ENCODE results near the gene HOXB9. TPM values are rescaled to one million over a fixed set of nuclear protein-coding genes. Genes with fewer than 3 reads are reported as not detected.

HOXB9 gene
- total and polyA plus RNA-seq, 2 experiments from 2014 or later, result not detected

- TF ChIP-seq CTCF (IDR thresholded peaks at IDR 0.05; ENCODE audit: low read depth, low read length), result no peak
- peaks cover 100% of the 10 kb centered on the region for H3K27me3 ChIP-seq
- no peak overlapping the region for H3K27ac ChIP-seq
- no peaks in the 10 kb centered on the region for H3K36me3 ChIP-seq
- DNase-seq (ENCODE audit: low read depth in 1 of 2, low spot score in 1 of 2), result no peak
- no peaks in the 10 kb centered on the region for H3K9me3 ChIP-seq (ENCODE audit: low read depth)
- peaks cover 6% of the 10 kb centered on the region for H3K4me1 ChIP-seq (ENCODE audit: low read depth)
- no peak overlapping the region for H3K4me3 ChIP-seq
These were observed 1.7 kb upstream of the HOXB9 start for GRCh38 chr17:48627623-48628521.

- H3K27me3 ChIP-seq, result peaks cover 100% of the 10 kb centered on the region
- no peak for TF ChIP-seq CTCF (IDR thresholded peaks at IDR 0.05; ENCODE audit: low read depth, low read length)
- no peaks in the 10 kb centered on the region for H3K36me3 ChIP-seq
- no peak overlapping the region for H3K27ac ChIP-seq
- peaks cover 6% of the 10 kb centered on the region for H3K4me1 ChIP-seq (ENCODE audit: low read depth)
- no peak for DNase-seq (ENCODE audit: low read depth in 1 of 2, low spot score in 1 of 2)
- H3K4me3 ChIP-seq, result no peak overlapping the region
- H3K9me3 ChIP-seq (ENCODE audit: low read depth), result no peaks in the 10 kb centered on the region
These were observed 1.0 kb upstream of the HOXB9 start for GRCh38 chr17:48627118-48627597.

GRCh38 chr17:48625495-48626244 lies 488 bp downstream of the HOXB9 start:
- peaks cover 6% of the 10 kb centered on the region for H3K4me1 ChIP-seq (ENCODE audit: low read depth)
- no peaks in the 10 kb centered on the region for H3K9me3 ChIP-seq (ENCODE audit: low read depth)
- no peak for TF ChIP-seq CTCF (IDR thresholded peaks at IDR 0.05; ENCODE audit: low read depth, low read length)
- no peak overlapping the region for H3K27ac ChIP-seq
- peak overlapping the region; percentile 9 for H3K4me3 ChIP-seq
- no peak for DNase-seq (ENCODE audit: low read depth in 1 of 2, low spot score in 1 of 2)
- peaks cover 100% of the 10 kb centered on the region for H3K27me3 ChIP-seq
- H3K36me3 ChIP-seq, result no peaks in the 10 kb centered on the region

GRCh38 chr17:48624544-48625494 lies 1.3 kb downstream of the HOXB9 start:
- Histone ChIP-seq H3K27ac (no peak overlapping the region), H3K4me1 (ENCODE audit: low read depth) (peaks cover 6% of the 10 kb centered on the region)
- peak in 1 of 2 donors; percentile 36 for DNase-seq (ENCODE audit: low read depth in 1 of 2, low spot score in 1 of 2)

More at GRCh38 chr17:48624544-48625494, 1.3 kb downstream of the HOXB9 start:
- Histone ChIP-seq H3K9me3 (ENCODE audit: low read depth) (no peaks in the 10 kb centered on the region), H3K27me3 (peaks cover 100% of the 10 kb centered on the region), H3K4me3 (peak overlapping the region; percentile 9), H3K36me3 (no peaks in the 10 kb centered on the region)
- TF ChIP-seq CTCF (IDR thresholded peaks at IDR 0.05; ENCODE audit: low read depth, low read length), result no peak

All from cardiac muscle cell (in vitro differentiated cells and primary cell).